H9 (cell line): ENCODE measurements around the gene FAT2. TPM values are rescaled to one million over a fixed set of nuclear protein-coding genes. Genes with fewer than 3 reads are reported as not detected.
A peak's percentile ranks its signal among the peaks of the same experiment; 100 is the strongest.

ENCODE experiments used
- DNase-seq: peaks from one replicate; pipeline ENCODE4 v3.0.0-alpha.2; 2017
- H2AFZ ChIP-seq: one replicate; pipeline ENCODE4 v1.6.1; 2013; ENCODE audit warnings: mild to moderate bottlenecking, low read length, control low read depth, moderate library complexity
- H2AK5ac ChIP-seq: 2 replicates; pipeline ENCODE4 v1.6.1; 2013; ENCODE audit warnings: low read length, control low read depth, mixed read lengths; ENCODE audit not compliant: insufficient read length
- H2BK120ac ChIP-seq: one replicate; pipeline ENCODE4 v1.6.1; 2013; ENCODE audit warnings: low read depth, mild to moderate bottlenecking, low read length, control low read depth, inconsistent platforms; ENCODE audit not compliant: poor library complexity, severe bottlenecking
- H2BK12ac ChIP-seq: 2 replicates; pipeline ENCODE4 v1.6.1; 2013; ENCODE audit warnings: low read length, control low read depth, mixed read lengths, low read depth; ENCODE audit not compliant: insufficient read length
- H2BK15ac ChIP-seq: 2 replicates; pipeline ENCODE4 v1.6.1; 2013; ENCODE audit warnings: low read depth, low read length, control low read depth
- H2BK20ac ChIP-seq: one replicate; pipeline ENCODE4 v1.6.1; 2013; ENCODE audit warnings: low read depth, mild to moderate bottlenecking, low read length, control low read depth, inconsistent platforms; ENCODE audit not compliant: poor library complexity, severe bottlenecking
- H2BK5ac ChIP-seq: 2 replicates; pipeline ENCODE4 v1.6.1; 2013; ENCODE audit warnings: low read length, control low read depth, mixed read lengths; ENCODE audit not compliant: insufficient read length
- H3K14ac ChIP-seq: 2 replicates; pipeline ENCODE4 v1.6.1; 2013; ENCODE audit warnings: low read length, control low read depth; ENCODE audit not compliant: insufficient read depth
- H3K18ac ChIP-seq: 2 replicates; pipeline ENCODE4 v1.6.1; 2013; ENCODE audit warnings: low read depth, mild to moderate bottlenecking, mixed read lengths, low read length, control low read depth; ENCODE audit not compliant: insufficient read length
- H3K23ac ChIP-seq: 2 replicates; pipeline ENCODE4 v1.6.1; 2013; ENCODE audit warnings: low read length, control low read depth, mixed read lengths, low read depth; ENCODE audit not compliant: insufficient read length
- H3K23me2 ChIP-seq: 2 replicates; pipeline ENCODE4 v1.6.1; 2013; ENCODE audit warnings: low read depth, mild to moderate bottlenecking, mixed read lengths, low read length, control low read depth; ENCODE audit not compliant: insufficient read length, poor library complexity, severe bottlenecking
- H3K27ac ChIP-seq: 2 replicates; pipeline ENCODE4 v1.5.1; 2013; ENCODE audit warnings: low read length, control low read depth, mixed read lengths, low read depth; ENCODE audit not compliant: insufficient read length
- H3K27me3 ChIP-seq: 2 replicates; pipeline ENCODE4 v1.6.1; 2013; ENCODE audit warnings: low read length, control low read depth, inconsistent platforms; ENCODE audit not compliant: insufficient read depth
- H3K4ac ChIP-seq: 2 replicates; pipeline ENCODE4 v1.6.1; 2013; ENCODE audit warnings: low read depth, mild to moderate bottlenecking, control low read depth, inconsistent platforms, low read length, moderate library complexity
- H3K4me1 ChIP-seq: 2 replicates; pipeline ENCODE4 v1.6.1; 2013; ENCODE audit warnings: low read length, control low read depth, inconsistent platforms; ENCODE audit not compliant: insufficient read depth
- H3K4me2 ChIP-seq: 2 replicates; pipeline ENCODE4 v1.6.1; 2013; ENCODE audit warnings: low read length, control low read depth, mixed read lengths; ENCODE audit not compliant: insufficient read length, insufficient read depth
- H3K56ac ChIP-seq: 2 replicates; pipeline ENCODE4 v1.6.1; 2013; ENCODE audit warnings: low read depth, mild to moderate bottlenecking, mixed read lengths, low read length, control low read depth; ENCODE audit not compliant: insufficient read length
- H3K79me1 ChIP-seq: 2 replicates; pipeline ENCODE4 v1.6.1; 2013; ENCODE audit warnings: low read depth, mild to moderate bottlenecking, moderate library complexity, low read length, control low read depth, inconsistent platforms; ENCODE audit not compliant: insufficient read depth, poor library complexity, severe bottlenecking
- H3K79me2 ChIP-seq: 2 replicates; pipeline ENCODE4 v1.6.1; 2013; ENCODE audit warnings: low read length, control low read depth, inconsistent platforms; ENCODE audit not compliant: insufficient read depth
- H3K9ac ChIP-seq: 2 replicates; pipeline ENCODE4 v1.6.1; 2013; ENCODE audit warnings: low read length, control low read depth, mixed read lengths; ENCODE audit not compliant: insufficient read length; ENCODE audit errors: extremely low read depth
- H3K9me3 ChIP-seq: one replicate; pipeline ENCODE4 v1.6.1; 2013; ENCODE audit warnings: low read depth, low read length, inconsistent platforms; ENCODE audit not compliant: control insufficient read depth
- H3T11ph ChIP-seq: one replicate; pipeline ENCODE4 v1.6.1; 2013; ENCODE audit warnings: mild to moderate bottlenecking, low read length, control low read depth, inconsistent platforms
- H4K20me1 ChIP-seq: one replicate; pipeline ENCODE4 v1.6.1; 2013; ENCODE audit not compliant: control insufficient read depth, insufficient read length, insufficient read depth
- H4K5ac ChIP-seq: 2 replicates; pipeline ENCODE4 v1.6.1; 2013; ENCODE audit warnings: low read depth, mild to moderate bottlenecking, mixed read lengths, low read length, control low read depth; ENCODE audit not compliant: insufficient read length
- H4K8ac ChIP-seq: replicated peaks from 2 replicates; pipeline ENCODE4 v1.6.1; 2013; ENCODE audit warnings: low read length, control low read depth, mixed read lengths, low read depth; ENCODE audit not compliant: insufficient read length
- H4K91ac ChIP-seq: 2 replicates; pipeline ENCODE4 v1.6.1; 2013; ENCODE audit warnings: low read depth, mild to moderate bottlenecking, moderate library complexity, mixed read lengths, low read length, control low read depth; ENCODE audit not compliant: insufficient read length
- H3K27ac Mint-ChIP-seq, 3 experiments: 2 replicates in 2 of 3; 3 replicates in 1 of 3; pipeline ENCODE4 v1.8.0; 2020 to 2021; ENCODE audit warnings: mixed read lengths in 3 of 3, mild to moderate bottlenecking in 1 of 3, moderate library complexity in 1 of 3
- H3K27me3 Mint-ChIP-seq: 2 replicates; pipeline ENCODE4 v1.8.0; 2021; ENCODE audit warnings: low read depth, mild to moderate bottlenecking, moderate library complexity, mixed read lengths
- H3K36me3 Mint-ChIP-seq, 3 experiments: 2 replicates in 2 of 3; 3 replicates in 1 of 3; pipeline ENCODE4 v1.8.0; 2020 to 2021; ENCODE audit warnings: low read depth in 3 of 3, mixed read lengths in 3 of 3; ENCODE audit not compliant: insufficient read depth in 1 of 3
- H3K4me1 Mint-ChIP-seq, 2 experiments: 2 replicates each; pipeline ENCODE4 v1.8.0; 2020; ENCODE audit warnings: mixed read lengths in 2 of 2
- H3K4me3 Mint-ChIP-seq, 2 experiments: 2 replicates in 1 of 2; 3 replicates in 1 of 2; pipeline ENCODE4 v1.8.0; 2020 to 2021; ENCODE audit warnings: mild to moderate bottlenecking in 2 of 2, mixed read lengths in 2 of 2, moderate library complexity in 1 of 2
- H3K9me3 Mint-ChIP-seq, 2 experiments: 2 replicates in 1 of 2; 3 replicates in 1 of 2; pipeline ENCODE4 v1.8.0; 2020; ENCODE audit warnings: mild to moderate bottlenecking in 2 of 2, mixed read lengths in 2 of 2, moderate library complexity in 1 of 2
- CTCF ChIP-seq: fragments of 200-600 bp; sonication (generic); conservative IDR thresholded peaks from 3 replicates; pipeline ENCODE4 v1.8.0; 2021; ENCODE audit warnings: antibody characterized with exemption, mild to moderate bottlenecking
- WGBS: extraction: QIAGEN DNeasy Blood & Tissue Kit; methylation state at CpG from one replicate; pipeline ENCODE4 v1.1.7; 2013; ENCODE audit warnings: missing lambda C conversion rate, low lambda C conversion rate, mixed read lengths; ENCODE audit not compliant: insufficient read length; ENCODE audit errors: extremely low coverage; 5-methylcytosine and 5-hydroxymethylcytosine counted together
- total RNA-seq: library from RNA; stranded (reverse); gene quantifications from 2 replicates; pipeline ENCODE4 v1.2.1, GENCODE V29; 2021

Gene FAT2
- total RNA-seq, 1 experiment from 2014 or later = 0.15 TPM

DNA sequence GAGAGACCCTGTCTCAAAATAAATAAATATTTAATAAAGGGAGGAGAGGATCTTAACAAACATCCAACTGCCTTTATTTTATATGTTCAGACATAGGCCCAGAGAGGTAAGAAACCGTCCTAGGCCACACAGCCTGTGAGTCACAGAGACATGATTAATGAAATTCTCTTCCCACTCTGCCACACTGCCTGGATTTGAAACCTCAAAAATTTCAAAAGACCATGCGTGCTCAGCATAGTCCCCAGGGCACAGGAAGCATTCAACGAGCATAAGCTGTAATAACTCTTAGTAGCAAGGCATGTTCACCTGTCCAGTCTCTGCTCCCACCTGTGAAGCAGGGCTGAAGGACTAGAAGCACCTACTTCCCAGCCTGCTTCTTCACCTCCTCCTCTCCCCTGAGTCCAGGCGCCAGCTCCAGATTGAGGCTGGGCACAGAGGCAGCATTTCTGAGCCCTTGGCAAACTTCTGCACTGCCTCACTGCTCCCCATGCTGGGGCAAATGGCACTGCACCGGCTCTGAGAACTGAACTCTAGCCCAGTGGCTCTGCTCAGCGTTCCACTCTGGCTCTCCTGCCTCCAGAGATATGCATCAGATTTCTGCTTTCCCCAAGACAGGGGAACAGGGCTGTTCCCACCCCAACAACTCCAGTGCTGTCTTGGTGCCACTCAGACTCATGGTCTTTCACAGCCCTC is 1.1 kb downstream of the FAT2 start:
- no peak overlapping the region; a peak in 1 of 5 replicates for H3K4me3 Mint-ChIP-seq
- no peak overlapping the region for H4K8ac ChIP-seq
- H3K27me3 Mint-ChIP-seq = peaks cover 10% of the 10 kb centered on the region
- WGBS = no CpG with 5 or more reads among the region's 6 CpGs
- H4K20me1 ChIP-seq = no peaks in the 10 kb centered on the region
- H3K4me1 Mint-ChIP-seq = peaks cover 37 to 48% of the 10 kb centered on the region in 2 experiments
- TF ChIP-seq CTCF = no peak
- H3K79me2 ChIP-seq = no peaks in the 10 kb centered on the region
- 0 out of 7 replicates have a peak overlapping the region, but pooled peaks of 1 of the 3 experiments have one; percentile 63 for H3K27ac Mint-ChIP-seq
- no peak overlapping the region for H2BK120ac ChIP-seq
- no peaks in the 10 kb centered on the region for H3K9me3 ChIP-seq
- H3K4me1 ChIP-seq = peaks cover 3% of the 10 kb centered on the region; the same call in 1 of the 2 replicates
- peak overlapping the region; percentile 30; the same call in 1 of the 2 replicates for H3K14ac ChIP-seq
- no peaks in the 10 kb centered on the region; a peak in 1 of 5 replicates for H3K9me3 Mint-ChIP-seq
- no peak overlapping the region for H2BK5ac ChIP-seq
- H2BK12ac ChIP-seq = no peak overlapping the region
- H3K23me2 ChIP-seq = no peaks in the 10 kb centered on the region
- H3K4me2 ChIP-seq = no peak overlapping the region
- no peak overlapping the region for H3K18ac ChIP-seq
- no peak overlapping the region for H3T11ph ChIP-seq
- H2AK5ac ChIP-seq = no peak overlapping the region
- H4K5ac ChIP-seq = no peak overlapping the region
- no peak overlapping the region for H2BK15ac ChIP-seq
- no peak overlapping the region for H3K56ac ChIP-seq
- no peak overlapping the region for H3K23ac ChIP-seq
- H2AFZ ChIP-seq = no peak overlapping the region
- no peak overlapping the region for H3K4ac ChIP-seq
- no peak overlapping the region for H3K27ac ChIP-seq
- H3K27me3 ChIP-seq = no peaks in the 10 kb centered on the region; the same call in 1 of the 2 replicates
- no peaks in the 10 kb centered on the region; a peak in 1 of 7 replicates for H3K36me3 Mint-ChIP-seq
- DNase-seq = no peak
- H2BK20ac ChIP-seq = no peak overlapping the region
- no peak overlapping the region for H3K9ac ChIP-seq
- no peak overlapping the region for H4K91ac ChIP-seq
- no peaks in the 10 kb centered on the region for H3K79me1 ChIP-seq
